NCI-H146 (cell line): ENCODE data around the gene U2AF2.

Experiments used
- DNase-seq: peaks from one replicate; lab custom pipeline; 2025; lab: John Stamatoyannopoulos, UW

U2AF2 gene

DNA sequence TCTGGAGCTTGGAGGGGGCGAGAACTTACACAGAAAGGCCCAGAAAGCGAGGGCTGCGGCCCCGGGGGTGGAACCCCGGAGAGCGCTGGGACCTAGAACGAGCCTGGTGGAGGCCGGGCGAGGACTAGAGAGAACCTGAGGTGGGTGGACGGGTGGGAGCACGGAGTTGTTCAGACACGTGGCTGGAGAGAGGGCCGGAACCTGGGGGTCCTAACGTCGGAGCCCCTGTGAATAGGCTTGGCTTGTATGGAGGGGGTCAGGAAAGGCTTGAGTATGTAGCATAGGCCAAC lies 11.0 kb upstream of the U2AF2 start:
- no peak for DNase-seq

- no peak for DNase-seq
These were observed 10.5 kb upstream of the U2AF2 start for GRCh38 chr19:55644191-55644833.

DNA sequence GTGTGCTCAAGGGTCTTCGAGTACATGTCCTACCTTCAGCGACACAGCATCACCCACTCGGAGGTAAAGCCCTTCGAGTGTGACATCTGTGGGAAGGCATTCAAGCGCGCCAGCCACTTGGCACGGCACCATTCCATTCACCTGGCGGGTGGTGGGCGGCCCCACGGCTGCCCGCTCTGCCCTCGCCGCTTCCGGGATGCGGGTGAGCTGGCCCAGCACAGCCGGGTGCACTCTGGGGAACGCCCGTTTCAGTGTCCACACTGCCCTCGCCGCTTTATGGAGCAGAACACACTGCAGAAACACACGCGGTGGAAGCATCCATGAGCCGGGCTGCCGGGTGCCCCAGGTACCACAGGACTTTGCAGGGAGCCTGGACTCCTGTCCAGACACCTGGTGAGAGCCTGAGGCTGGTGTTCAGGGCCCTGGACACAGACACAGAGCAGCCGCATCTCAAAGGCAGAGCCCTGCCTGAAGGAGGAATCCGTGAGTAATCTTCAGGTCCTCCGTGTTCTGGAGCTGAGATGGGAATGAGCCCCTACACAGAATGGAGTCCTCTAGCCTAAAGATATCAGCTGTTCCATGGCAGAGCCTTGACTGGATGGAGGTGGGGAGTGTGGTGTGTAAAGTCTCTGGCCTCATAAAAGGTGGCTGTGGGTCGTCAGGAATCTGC lies 9.9 kb upstream of the U2AF2 start:
- DNase-seq, result no peak

- no peak for DNase-seq
These were observed 9.3 kb upstream of the U2AF2 start for GRCh38 chr19:55645512-55645881.

DNA sequence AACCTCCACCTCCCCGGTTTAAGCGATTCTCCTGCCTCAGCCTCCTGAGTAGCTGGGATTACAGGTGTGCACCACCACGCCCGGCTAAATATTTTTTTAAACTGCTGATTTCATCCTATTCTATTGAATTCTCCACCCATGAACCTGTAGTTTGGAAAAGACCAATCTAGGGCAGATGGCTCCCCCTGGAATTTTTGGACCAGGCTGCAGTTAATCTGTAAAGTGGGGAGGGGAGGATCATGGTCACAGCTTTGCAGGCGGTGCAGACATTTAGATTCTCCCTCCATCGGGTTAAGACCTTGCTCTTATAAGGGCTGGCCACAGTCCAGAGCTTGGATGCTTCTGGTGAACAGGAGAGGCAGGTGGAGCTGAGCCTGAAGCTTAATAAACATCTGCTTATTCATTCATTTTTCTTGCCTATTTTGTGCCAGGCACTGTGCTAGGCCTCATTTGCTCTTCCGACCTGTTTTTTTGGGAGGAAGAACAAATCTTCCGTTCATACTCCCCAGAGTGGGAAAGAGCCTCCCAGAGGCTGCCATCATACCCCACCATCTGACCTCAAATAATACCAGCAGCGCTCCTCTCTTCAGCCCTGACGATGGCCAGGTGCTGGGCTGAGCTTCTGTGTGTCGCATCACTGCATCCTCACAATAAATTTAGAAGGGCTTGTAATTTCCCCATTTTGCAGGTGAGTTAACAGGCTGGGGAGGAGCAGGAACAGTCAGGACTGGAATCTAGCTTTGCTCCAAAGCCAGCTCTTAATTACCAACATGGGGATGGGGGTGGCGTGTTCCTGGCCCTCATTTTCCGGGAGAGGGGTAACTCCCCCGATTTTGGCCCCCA lies 7.7 kb upstream of the U2AF2 start:
- peak; percentile 18 for DNase-seq

GRCh38 chr19:55647732-55648584 lies 6.9 kb upstream of the U2AF2 start, which contains the start of gene CCDC106:
CCDC106 (plus strand) TSS chr19:55648212; CDS start chr19:55649047, 835 bp downstream.
- peak; percentile 55 for DNase-seq

GRCh38 chr19:55648585-55649267 lies 6.1 kb upstream of the U2AF2 start:
- DNase-seq, result peak; percentile 24

DNA sequence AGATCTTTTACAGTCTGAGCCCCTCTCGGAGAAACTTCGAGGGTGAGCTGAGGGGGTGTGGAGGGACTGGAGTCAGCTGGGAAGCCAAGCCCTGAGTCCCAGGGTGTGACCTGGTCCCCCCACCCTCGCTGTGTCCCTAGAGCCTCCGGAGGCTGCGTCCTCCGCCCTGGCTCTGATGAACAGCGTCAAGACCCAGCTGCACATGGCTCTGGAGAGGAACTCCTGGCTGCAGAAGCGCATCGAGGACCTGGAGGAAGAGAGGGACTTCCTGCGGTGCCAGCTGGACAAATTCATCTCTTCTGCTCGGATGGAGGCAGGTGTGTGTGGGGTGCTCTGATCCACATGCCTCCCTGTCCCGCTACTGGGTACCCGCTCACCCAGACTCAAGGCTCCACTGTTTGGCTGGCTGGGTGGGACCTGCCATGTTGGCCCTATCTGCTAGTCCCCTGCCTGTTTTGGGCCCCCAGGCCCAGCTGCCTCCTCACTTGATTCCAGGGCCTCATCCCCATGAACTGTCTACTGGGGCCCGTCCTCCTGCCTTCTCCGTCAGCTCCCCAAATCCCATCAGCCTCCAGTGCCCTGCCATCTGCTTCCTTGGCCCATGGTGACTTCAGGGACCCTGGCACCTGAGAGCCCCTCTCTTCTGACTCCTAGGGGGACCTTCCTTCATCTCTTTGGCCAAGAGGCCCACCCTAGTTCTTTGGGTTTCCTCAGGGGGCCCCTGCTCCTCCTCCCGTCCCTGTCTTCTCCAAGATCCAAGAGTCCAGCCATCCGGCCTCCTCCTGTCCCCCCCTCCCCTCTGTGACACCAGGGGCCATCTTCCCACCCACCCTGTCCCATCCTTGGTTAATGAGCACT lies 5.3 kb upstream of the U2AF2 start:
- DNase-seq, result no peak

DNA sequence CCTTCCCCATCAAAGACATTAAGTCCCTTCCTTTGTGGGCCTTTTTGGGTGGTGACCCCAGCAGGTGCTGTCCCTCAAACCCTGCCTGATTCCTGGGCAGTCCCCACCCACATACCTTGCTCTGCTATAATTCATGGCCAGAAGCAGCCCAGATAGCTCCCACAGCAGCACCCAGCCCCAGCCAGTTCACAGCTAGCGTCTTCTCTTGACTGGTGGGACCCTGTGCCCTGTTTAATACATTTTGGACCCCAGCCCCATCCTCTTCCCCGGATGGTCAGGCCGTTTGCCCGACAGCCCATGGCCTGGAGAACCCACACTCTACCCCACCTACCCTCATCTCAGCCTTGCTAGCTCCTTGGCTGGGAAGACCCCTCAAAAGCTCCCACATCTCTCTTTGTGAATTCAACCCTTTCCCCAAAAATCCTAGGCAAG lies 4.7 kb upstream of the U2AF2 start:
- no peak for DNase-seq

DNA sequence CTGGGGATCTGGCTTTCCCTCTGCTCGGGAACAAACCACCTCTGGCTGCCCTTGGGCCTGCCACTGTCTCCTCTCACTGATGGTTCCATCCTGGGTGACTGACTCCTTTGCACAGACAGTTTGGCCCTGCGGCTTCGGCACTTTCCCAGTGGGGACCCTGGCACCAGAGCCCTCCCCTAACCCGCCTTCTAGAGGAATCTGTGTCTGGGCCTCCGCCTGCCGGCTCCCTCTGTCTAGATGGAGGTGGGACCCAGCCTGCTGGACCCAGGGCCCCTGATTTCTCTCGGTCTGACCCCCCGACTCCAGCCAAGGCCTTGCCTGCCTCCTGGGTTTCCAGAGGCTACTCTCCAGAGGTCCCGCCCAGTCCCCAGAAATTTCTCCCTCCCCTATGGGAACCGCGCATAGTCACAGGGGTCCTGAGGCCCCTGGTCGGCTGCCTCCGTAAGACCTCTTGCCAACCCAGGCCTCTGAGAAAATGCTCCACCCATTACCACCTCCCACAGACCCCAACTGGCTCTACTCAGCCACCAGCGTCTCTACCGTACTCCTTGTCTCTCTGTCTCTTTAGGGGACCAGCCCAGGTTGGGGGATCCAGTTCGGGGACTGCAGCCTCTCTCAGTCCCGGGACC lies 4.1 kb upstream of the U2AF2 start:
- no peak for DNase-seq

DNA sequence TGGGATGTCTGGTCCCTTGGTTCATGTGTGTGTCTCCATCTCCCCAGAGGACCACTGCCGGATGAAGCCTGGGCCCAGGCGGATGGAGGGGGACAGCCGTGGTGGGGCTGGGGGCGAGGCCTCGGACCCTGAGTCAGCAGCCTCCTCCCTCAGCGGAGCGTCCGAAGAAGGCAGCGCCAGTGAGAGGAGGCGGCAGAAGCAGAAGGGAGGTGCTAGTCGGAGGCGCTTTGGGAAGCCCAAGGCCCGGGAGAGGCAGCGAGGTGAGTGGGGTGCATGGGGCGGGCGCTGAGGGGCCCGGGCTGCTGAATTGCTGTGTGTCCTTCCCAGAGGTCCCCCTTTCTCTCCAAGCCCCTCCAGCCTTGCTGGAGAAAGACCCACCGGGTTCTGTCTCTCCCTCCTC lies 3.6 kb upstream of the U2AF2 start:
- no peak for DNase-seq

GRCh38 chr19:55652311-55653128 lies 2.3 kb upstream of the U2AF2 start:
- no peak for DNase-seq

GRCh38 chr19:55653651-55654322 lies 1.0 kb upstream of the U2AF2 start:
- DNase-seq, result peak; percentile 99

- DNase-seq, result peak; percentile 100
These were observed 440 bp upstream of the U2AF2 start for GRCh38 chr19:55654323-55654867.

DNA sequence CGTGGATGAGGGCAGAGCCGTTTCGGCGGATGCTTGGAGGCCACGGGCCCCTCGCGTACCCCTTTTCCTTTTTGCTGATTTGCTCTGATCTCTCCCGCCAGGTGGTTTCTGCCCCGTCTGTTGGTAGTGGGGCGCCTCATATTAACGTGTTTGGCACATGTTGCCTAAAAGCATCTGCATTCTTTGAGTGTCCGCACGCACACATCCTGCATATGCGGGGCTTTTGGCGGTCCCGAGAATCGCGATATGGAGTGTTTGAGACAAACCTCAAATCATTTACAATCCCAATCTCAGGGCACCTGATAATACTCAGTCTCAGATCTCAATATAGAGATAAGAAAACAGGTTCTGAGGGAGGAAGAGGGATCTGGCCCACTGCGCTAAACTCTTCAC lies 809 bp downstream of the U2AF2 start:
- no peak for DNase-seq

- DNase-seq, result no peak
These were observed 1.7 kb downstream of the U2AF2 start for GRCh38 chr19:55656552-55656951.

DNA sequence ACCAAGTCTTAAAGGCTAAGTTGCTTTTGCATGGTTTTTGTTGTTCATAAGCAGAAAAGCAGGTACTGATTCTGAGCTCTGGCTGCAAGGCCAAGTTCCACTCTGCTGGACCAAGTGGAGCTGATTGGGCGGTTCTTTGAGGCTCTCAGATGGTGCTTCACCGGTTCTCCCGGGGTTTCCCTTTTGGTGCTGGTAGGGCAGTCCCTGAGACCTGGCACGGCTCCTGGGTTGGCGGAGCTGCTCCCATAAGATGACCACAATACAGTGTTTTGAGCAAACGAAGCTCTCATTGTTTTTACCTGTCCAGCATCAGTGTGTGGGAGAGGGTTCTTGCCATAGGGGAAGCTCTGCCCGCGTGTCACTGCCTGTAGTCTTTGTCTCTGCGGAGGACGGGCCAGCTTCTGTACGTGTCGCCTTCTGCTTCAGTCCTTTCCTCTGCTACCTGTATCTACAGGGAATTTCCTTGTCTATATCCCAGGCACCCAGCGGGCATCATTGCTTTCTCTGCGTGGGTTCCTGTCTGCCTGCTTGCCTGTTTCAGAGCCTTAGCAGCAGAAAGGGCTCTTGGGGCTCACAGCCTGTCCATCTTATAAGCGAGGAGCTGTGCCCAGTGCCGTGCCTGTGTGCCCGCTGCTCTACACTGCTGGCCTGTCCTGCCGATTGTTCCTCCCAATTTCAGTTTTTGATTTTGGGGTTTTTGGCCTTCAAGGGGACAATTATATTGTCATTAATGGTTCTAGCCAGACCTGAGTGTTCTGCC lies 2.3 kb downstream of the U2AF2 start:
- no peak for DNase-seq
